LoVo (cell line): ENCODE results near the gene HERC2.

ENCODE experiments used
- DNase-seq: peaks from one replicate; pipeline ENCODE4 v3.0.0-alpha.2; 2016; ENCODE audit warnings: low spot score

The HERC2 gene

DNA sequence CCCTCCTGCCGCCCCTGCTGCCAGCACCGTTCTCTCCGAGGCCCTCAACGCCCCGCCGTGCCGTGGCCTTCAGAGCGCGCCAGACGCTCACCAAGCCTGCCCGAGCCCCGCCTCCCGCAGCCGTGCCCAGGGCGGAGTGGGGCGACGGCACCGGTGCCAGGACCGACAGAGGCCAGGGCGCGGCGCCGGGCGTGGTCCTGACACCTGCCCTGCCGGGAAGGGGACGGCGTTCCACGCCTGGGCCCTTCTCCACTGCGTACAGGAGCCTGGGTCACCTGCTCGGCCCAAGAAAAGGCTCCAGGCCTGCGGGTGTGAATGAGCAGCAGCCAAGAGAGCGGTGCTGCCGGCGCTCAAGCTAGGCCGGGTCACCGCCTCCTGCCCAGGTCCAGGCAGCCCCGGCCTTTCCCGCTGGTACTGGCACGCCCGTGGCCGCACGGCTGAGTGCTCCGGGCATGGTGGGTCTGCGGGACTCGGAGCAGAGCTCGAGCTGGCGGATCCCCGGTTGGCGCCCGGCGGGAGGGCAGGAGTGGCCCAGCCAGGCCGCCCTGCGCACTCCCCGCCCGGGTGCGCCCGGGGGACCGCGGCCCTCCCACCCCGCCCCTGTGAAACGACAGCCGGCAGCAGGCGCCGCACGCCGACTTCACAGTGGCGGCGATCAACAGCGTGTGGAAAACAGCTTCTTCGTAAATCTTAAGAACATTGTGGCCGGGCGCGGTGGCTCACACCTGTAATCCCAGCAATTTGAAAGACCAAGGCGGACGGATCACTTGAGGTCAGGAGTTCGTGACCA is 227.1 kb downstream of the HERC2 start:
- peak; percentile 27 for DNase-seq

DNA sequence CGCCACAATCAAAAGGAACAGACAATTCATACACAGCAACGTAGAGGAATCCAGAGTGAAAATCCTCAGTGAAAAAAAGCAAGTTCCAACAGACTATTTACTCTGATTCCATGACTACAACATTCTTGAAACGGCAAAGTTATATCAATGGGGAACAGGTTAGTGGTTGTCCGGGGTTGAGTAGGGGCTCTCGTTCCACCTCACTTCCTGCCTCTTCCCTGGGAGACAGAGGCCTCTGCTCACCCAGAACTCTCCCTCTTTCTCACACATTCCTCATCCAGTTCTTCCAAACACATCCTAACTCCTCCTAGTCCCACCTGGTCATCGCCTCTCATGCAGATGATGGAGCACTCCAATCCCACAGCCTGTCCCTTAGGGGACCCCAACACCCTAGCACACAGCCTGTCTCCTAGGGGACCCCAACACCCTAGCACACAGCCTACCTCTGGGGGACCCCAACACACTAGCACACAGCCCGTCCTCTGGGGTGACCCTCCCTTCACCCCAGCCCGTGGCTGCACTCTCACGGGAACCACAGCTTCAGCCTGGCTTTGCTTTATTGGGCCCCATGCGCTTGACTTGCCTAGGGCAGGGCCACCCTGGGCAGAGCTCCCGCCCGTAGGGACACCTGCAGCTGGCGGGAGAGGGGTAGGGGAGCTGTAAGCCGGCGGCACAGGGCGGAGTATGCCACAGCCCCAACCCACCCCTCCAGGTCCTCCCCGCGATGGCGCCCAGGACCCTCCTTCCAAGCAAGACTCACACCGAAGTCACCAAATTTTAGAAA is 228.0 kb downstream of the HERC2 start:
- DNase-seq, result no peak

DNA sequence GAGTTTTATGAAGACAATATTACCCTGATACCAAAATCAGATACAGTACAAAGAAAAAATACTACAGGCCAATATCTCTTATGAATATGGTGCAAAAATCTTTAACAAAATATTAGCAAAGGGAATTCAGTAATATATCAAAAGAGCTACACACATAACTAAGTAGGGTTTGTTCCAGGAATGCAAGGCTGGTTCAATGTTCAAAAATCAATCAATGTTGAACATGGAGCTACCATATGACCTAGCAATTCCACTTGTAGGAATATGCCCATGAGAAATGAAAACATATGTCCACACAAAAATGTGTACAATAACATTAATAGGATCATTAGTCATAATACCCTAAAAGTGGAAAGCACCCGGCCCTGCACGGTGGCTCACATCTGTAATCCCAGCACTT is 230.7 kb downstream of the HERC2 start:
- DNase-seq, result no peak

DNA sequence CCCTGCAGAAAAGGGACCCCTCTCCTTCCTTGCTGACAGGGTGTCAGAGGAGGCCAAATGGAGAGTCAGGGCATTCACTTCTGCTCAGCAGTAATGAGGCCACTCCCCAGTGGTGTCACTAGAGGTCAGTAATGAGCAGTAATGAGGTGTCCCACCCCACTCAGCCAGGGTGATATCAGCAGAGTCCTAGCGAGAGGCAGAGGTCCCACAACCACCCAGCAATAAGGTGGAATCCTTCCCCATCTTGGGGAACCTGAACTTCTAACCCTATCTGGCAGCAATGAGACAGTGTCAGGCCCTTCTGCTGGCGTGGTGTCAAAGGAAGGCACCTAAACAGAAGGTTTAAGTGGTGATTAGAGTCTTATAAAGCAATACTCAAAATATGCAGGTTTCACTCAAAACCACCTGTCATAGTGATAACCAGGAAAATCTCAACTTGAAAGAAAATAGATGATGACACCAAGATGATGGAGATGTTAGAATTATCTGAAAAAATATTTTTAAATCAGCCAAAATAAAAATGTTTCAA is 235.7 kb downstream of the HERC2 start:
- peak; percentile 71 for DNase-seq

DNA sequence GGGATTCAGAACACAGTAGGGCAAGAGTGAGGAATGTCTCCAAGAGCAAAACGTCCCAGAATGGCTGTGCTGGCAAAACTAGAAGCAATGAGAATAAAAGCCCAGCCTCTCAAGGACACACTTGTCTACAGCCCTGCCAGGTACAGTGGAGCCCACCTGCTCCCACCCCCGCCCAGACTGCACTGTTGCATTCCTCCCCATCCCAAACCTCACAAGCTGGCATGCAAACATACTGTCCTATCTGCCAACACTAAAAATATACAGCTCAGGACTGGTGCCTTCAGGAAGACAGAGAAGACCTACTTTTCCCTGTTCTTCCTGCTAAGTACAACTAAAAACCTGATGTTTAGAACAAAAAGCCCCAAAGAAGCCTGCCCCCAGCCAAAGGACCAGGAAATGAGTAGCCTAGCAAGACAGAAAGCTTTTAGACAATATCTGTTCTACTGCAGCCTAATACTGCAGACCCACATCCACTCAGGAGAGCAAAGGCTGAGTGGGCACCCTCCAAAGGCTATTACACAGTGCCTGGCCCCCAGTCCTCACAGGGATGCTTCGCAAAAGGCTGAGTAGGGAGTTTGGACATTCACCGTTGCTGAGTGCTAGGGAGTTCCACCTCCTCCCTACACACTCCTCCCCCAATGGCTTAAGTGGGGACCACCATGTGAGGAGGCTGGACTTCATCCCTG is 236.3 kb downstream of the HERC2 start:
- DNase-seq, result no peak

DNA sequence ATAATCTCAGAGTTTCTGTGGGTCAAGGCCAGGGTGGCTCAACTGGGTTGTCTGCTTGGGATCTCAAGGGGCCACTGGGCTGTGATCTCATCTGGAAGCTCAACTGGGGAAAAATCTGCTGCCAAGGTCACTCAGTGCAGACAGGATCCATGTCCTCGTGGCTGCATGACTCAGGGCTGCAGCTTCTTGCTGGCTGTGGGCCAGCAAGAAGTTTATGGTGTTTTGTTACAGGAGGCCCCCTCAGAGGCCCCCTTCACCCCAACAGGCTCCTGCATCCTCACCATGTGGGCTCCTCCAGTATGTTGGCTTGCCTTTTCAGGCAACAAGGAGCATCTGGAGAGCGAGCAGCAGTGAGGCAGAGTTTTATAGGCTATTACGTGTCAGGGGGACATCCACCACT is 237.4 kb downstream of the HERC2 start:
- DNase-seq, result no peak

DNA sequence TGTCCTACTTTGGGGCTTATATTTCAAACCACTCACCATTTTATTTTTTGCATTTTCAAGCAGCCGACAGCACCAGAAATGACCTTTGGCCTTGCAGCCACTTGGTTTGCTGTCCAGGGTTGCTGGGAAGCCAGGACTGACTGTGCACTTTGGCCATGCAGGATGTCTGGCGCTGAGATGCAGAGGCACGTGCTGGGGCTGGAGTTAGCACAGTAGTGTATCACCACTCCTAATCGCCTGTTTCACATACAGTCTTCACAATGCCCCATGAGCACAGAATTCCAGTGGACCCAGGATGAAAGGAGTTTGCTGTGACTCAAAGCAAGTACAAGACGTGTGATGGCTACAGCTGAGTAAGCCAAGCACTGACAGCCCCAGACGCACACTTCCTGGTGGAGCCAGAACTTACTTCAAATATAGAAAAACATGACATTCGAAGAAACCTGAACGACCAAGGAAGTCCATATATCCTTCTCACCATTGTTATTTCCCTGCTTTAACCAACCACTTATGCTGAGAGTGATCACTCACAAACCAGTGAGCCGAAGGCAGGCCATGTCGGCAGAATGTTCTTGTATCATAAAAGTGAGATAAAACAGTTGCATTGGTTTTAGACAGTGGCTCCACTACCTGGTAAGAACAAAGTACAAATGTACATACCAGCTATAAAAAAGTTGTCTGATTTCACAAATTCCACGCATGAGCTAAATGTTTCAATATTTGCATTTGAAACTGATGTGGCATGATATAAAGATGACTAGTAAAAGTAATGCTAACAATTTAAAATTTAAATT is 238.9 kb downstream of the HERC2 start:
- no peak for DNase-seq

DNA sequence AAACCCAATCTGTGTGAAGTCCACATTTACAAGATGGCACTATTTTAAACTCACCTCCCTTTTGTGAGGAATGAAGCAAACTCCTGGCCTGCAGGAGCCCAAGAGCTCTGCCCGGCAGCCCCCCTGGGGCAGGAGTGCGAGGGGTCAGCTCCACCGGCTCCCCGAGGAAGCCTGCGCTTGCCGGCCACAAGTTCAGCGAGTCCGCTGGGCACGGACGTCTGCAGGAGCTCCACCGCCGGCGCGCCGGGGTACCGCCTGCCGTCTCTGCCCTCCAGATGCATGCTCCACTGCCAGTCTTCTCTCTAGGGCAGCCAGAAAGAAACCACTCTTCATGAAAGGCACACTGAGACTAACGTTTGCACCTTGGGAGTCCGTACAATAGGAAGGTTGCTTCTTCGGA is 240.4 kb downstream of the HERC2 start:
- DNase-seq, result no peak

DNA sequence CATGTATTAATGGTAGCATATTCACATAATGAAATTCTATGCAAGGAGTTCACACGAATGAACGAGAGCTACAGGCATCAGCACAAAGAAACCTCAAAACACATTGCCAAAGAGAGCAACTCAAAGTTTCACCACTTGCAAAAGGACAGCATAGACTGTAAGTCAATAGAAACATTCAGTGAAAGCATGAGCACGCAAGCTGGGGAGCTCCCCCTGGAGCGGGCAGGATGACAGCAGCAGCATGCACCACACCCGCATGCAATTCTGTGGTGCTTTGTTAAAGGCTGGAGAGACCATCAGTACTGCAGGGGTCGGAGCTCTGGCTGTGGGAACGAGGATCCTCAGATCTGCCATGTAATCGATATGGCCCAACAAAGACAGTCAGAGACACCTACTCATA is 241.6 kb downstream of the HERC2 start:
- no peak for DNase-seq

DNA sequence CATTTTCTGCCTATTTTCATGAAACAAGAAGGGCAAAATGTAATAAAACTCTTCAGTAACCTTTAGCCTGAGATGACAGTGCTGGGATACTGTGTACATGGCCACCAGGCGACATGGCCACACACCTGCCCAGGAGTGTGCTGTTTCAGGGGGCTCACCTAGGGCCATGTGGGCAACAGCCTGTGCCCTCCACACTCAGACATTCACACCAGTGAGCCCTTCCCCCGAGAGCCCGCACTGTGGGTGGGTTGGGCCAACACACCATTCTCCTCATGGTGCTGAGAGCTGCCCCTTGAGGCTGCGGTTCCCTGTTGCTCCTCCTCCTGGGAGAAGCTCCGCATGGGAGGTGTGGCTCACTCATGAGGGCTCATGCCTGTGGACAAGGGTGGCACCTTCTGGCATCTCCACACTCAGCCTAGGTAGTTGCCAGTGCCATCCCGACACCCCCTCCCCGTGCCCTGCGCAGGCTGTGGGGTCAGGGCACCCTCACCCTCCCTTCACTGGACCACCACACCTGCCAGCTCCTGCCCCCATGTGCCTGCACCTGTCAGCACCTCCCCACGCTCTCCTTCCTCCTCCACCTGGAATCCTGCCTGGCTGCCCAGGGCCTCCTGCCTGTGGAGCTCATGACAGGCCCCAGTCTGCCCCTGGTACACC is 242.5 kb downstream of the HERC2 start:
- DNase-seq, result no peak

DNA sequence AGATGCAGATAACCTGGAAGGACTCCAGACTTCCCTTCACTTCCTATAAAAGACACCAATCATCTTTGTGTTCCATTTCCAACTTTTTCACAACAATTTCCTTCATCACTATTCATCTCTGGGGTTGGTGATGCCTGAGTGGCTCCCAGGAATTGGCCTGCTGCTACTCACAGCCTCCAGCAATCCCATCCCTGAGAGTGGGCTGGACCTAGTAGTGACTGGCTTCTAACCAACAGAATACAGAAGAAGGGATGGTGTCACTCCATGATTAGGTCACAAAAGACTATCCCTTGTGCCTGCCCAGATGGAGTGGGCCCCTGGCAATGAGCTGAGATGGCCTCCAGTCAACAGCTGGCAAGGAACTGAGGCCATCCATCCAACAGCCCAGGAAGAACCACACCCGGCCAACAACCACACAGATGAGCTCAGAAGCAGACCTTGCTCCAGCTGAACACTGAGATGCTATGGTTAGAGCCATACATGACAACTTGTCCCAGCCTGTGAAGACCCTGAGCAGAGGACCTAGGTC is 243.7 kb downstream of the HERC2 start:
- DNase-seq, result no peak

DNA sequence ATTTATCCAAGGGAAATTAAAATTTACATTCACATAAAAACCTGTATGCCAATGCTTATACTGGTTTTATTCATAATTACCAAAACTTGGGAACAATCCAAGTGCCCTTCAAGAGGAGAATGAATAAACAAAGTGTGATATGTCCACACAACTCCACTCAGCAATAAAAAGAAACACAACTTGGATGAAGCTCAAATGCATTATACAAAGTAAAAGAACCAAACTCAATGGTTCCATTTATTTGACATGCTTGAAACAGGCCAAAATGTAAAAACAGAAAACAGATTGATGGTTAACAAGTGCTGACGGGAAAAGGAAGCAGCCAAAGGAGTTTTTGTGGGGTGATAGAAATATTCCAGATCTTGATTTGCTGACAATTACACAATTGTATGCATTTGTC is 246.4 kb downstream of the HERC2 start:
- no peak for DNase-seq

DNA sequence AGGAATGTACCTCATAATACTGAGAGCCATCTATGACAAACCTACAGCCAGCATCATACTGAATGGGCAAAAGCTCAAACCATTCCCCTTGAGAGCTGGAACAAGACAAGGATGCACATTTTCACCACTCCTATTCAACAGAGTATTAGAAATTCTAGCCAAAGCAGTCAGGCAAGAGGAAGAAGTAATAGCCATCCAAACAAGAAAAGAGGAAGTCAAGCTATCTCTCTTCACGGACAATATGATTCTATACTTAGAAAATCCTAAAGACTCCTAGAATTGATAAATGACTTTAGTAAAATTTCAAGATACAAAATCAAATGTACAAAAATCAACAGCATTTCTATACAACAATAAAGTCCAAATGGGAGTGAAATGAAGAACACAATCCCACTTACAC is 253.0 kb downstream of the HERC2 start:
- no peak for DNase-seq

DNA sequence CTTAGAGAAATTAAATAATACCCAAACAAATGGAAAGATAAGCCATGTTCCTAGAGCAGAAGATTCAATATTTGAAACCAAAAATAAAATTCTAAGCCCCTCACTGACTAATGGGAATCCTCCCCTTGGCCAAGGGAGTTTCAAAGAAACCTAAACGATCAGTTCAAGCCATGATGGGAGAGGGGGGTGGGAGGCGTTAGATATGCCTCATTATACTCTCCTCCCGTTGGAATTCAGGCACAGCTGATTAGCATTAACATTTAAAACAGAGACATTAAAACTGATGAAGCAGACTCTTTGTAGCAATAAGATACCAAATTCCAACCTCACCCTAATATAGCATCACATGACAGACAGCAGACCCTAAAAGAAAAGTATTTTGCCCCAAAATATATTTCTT is 255.7 kb downstream of the HERC2 start:
- DNase-seq, result no peak
